Panc1 (cell line): Measurements from ENCODE around the gene NSMCE1.

Experiments used
- POLR2AphosphoS5 ChIP-seq: IDR thresholded peaks from 2 replicates; pipeline ENCODE4 v1.6.1; 2012; ENCODE audit warnings: mild to moderate bottlenecking, low read depth, low read length, moderate library complexity
- SIN3A ChIP-seq: IDR thresholded peaks from 2 replicates; pipeline ENCODE4 v1.6.1; 2012; ENCODE audit warnings: low read depth, mild to moderate bottlenecking, low read length, moderate library complexity, borderline replicate concordance; ENCODE audit not compliant: insufficient read depth
- TF ChIP-seq, protein P1 (sequence below): fragments of 450-650 bp; IDR thresholded peaks from 2 replicates; pipeline ENCODE4 v1.5.1; 2017; ENCODE audit warnings: mild to moderate bottlenecking
- TF ChIP-seq, protein P2 (sequence below), 2 experiments: IDR thresholded peaks; 2 replicates each; pipeline ENCODE4 v1.6.1; 2011 to 2012; ENCODE audit warnings: low read depth in 2 of 2, control low read depth in 1 of 2, low read length in 1 of 2, mild to moderate bottlenecking in 1 of 2, moderate library complexity in 1 of 2; ENCODE audit not compliant: insufficient read depth in 1 of 2

DNA sequence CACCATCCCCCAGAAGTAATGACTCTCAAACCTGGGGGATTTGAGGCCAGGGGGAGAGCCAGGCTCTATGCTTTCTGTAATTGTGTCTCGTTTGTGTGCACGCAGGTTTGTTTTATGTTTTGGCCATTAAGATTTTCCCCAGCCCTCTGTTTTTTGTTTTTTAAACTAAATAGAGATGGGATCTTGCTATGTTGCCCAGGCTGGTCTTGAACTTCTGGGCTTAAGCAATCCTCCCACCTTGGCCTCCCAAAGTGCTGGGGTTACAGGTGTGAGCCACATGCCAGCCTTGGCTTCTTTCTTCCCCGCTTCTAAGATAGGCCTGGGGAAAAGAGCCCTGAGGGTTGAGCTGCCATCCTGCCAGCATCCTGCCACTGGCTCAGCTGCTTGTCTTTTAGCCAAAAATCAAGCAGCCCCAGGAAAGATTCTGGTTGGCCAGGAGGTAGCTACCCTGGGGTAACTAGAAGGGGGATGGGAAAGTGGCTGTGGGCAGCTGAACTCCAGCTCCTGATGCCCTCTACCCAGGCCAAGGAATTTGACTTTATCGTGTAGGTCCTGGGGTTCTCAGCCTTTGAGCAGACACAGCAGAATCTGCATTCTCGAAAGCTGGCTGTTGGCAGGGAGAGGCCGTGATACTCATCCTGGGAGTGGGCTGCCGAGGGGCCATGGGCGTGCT is 46.9 kb downstream of the NSMCE1 start:
- TF ChIP-seq, protein P1, sequence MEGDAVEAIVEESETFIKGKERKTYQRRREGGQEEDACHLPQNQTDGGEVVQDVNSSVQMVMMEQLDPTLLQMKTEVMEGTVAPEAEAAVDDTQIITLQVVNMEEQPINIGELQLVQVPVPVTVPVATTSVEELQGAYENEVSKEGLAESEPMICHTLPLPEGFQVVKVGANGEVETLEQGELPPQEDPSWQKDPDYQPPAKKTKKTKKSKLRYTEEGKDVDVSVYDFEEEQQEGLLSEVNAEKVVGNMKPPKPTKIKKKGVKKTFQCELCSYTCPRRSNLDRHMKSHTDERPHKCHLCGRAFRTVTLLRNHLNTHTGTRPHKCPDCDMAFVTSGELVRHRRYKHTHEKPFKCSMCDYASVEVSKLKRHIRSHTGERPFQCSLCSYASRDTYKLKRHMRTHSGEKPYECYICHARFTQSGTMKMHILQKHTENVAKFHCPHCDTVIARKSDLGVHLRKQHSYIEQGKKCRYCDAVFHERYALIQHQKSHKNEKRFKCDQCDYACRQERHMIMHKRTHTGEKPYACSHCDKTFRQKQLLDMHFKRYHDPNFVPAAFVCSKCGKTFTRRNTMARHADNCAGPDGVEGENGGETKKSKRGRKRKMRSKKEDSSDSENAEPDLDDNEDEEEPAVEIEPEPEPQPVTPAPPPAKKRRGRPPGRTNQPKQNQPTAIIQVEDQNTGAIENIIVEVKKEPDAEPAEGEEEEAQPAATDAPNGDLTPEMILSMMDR, result no peak
- TF ChIP-seq POLR2AphosphoS5, result no peak
- TF ChIP-seq, protein P2, sequence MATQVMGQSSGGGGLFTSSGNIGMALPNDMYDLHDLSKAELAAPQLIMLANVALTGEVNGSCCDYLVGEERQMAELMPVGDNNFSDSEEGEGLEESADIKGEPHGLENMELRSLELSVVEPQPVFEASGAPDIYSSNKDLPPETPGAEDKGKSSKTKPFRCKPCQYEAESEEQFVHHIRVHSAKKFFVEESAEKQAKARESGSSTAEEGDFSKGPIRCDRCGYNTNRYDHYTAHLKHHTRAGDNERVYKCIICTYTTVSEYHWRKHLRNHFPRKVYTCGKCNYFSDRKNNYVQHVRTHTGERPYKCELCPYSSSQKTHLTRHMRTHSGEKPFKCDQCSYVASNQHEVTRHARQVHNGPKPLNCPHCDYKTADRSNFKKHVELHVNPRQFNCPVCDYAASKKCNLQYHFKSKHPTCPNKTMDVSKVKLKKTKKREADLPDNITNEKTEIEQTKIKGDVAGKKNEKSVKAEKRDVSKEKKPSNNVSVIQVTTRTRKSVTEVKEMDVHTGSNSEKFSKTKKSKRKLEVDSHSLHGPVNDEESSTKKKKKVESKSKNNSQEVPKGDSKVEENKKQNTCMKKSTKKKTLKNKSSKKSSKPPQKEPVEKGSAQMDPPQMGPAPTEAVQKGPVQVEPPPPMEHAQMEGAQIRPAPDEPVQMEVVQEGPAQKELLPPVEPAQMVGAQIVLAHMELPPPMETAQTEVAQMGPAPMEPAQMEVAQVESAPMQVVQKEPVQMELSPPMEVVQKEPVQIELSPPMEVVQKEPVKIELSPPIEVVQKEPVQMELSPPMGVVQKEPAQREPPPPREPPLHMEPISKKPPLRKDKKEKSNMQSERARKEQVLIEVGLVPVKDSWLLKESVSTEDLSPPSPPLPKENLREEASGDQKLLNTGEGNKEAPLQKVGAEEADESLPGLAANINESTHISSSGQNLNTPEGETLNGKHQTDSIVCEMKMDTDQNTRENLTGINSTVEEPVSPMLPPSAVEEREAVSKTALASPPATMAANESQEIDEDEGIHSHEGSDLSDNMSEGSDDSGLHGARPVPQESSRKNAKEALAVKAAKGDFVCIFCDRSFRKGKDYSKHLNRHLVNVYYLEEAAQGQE (IDR thresholded peaks at IDR 0.05; ENCODE audit: insufficient read depth in 1 of 2, low read depth in 2 of 2, low read length in 1 of 2), result no peak
- TF ChIP-seq SIN3A, result no peak
